Activated CD8-positive, alpha-beta T cell treated with anti-CD3 and anti-CD28 coated beads for 36 hours (primary cell): ENCODE data around the gene CELF2. TPM values are rescaled to one million over a fixed set of nuclear protein-coding genes. Genes with fewer than 3 reads are reported as not detected.
"Not testable (repeated sequence)": the region's sequence is repeated elsewhere in the genome, so short reads cannot be mapped to it uniquely, and the experiment has no call there.

ENCODE experiments used
- ATAC-seq: fragments of 200-7000 bp; cut with Tn5 transposase; one replicate; pipeline ENCODE4 v1.10.0; 2021; ENCODE audit warnings: mild to moderate bottlenecking, moderate library complexity
- CTCF ChIA-PET: fragments of 350-600 bp; sonication (Branson Sonifier 250); formaldehyde crosslinking; loops from one replicate; lab custom pipeline; 2021; ENCODE audit warnings: antibody characterized with exemption; lab: Charles Lee
- POLR2A ChIA-PET: fragments of 350-600 bp; sonication (Branson Sonifier 250); formaldehyde crosslinking; loops from one replicate; lab custom pipeline; 2021; ENCODE audit warnings: antibody characterized with exemption; lab: Charles Lee
- DNase-seq: peaks from one replicate; pipeline ENCODE4 v3.0.0-alpha.2; 2020
- H3K27ac Mint-ChIP-seq: one replicate; pipeline ENCODE4 v1.8.0; 2021; ENCODE audit warnings: mild to moderate bottlenecking, mixed read lengths
- H3K27me3 Mint-ChIP-seq: one replicate; pipeline ENCODE4 v1.8.0; 2021; ENCODE audit warnings: mixed read lengths
- H3K36me3 Mint-ChIP-seq: one replicate; pipeline ENCODE4 v1.8.0; 2021; ENCODE audit warnings: low read depth, mixed read lengths
- H3K4me1 Mint-ChIP-seq: one replicate; pipeline ENCODE4 v1.8.0; 2021; ENCODE audit warnings: low read depth, mixed read lengths
- H3K4me3 Mint-ChIP-seq: one replicate; pipeline ENCODE4 v1.8.0; 2021; ENCODE audit warnings: mild to moderate bottlenecking, moderate library complexity, mixed read lengths
- H3K9me3 Mint-ChIP-seq: one replicate; pipeline ENCODE4 v1.8.0; 2021; ENCODE audit warnings: mixed read lengths
- intact Hi-C: fragments of 100-400 bp; cut with micrococcal nuclease; formaldehyde crosslinking; loops from one replicate; pipeline ENCODE4 v1.10.0; 2022
- total RNA-seq, 2 experiments: library from RNA; stranded (reverse); gene quantifications; one replicate each; pipeline ENCODE4 v1.2.3, GENCODE V29; 2021
- TF ChIP-seq, protein P1 (sequence below): fragments of 200-600 bp; IDR thresholded peaks from one replicate; pipeline ENCODE4 v1.8.0; 2022; ENCODE audit warnings: antibody characterized with exemption, mild to moderate bottlenecking

CELF2 gene
- total RNA-seq, 2 experiments from 2014 or later: 132 to 133 TPM

- ChIA-PET CTCF (interaction anchor here (1.2 to 5.0 kb wide), 4 partner anchors 11 to 16 kb away, joined by 3 to 25 read pairs (median 4); no protein-coding TSS in a partner anchor), POLR2A (interaction anchor here (1.3 kb wide), 1 partner anchor 16 kb away, joined by 4 read pairs; no protein-coding TSS in a partner anchor)
- Mint-ChIP-seq H3K4me3 (no peak overlapping the region), H3K36me3 (peaks cover 4% of the 10 kb centered on the region), H3K9me3 (peaks cover 11% of the 10 kb centered on the region), H3K27me3 (no peaks in the 10 kb centered on the region), H3K27ac (no peak overlapping the region), H3K4me1 (peaks cover 12% of the 10 kb centered on the region)
- TF ChIP-seq, protein P1, sequence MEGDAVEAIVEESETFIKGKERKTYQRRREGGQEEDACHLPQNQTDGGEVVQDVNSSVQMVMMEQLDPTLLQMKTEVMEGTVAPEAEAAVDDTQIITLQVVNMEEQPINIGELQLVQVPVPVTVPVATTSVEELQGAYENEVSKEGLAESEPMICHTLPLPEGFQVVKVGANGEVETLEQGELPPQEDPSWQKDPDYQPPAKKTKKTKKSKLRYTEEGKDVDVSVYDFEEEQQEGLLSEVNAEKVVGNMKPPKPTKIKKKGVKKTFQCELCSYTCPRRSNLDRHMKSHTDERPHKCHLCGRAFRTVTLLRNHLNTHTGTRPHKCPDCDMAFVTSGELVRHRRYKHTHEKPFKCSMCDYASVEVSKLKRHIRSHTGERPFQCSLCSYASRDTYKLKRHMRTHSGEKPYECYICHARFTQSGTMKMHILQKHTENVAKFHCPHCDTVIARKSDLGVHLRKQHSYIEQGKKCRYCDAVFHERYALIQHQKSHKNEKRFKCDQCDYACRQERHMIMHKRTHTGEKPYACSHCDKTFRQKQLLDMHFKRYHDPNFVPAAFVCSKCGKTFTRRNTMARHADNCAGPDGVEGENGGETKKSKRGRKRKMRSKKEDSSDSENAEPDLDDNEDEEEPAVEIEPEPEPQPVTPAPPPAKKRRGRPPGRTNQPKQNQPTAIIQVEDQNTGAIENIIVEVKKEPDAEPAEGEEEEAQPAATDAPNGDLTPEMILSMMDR: no peak
- intact Hi-C loops: no loop called here
- ATAC-seq (no peak), DNase-seq (no peak)
Observed at GRCh38 chr10:11125004-11125403, 107.3 kb downstream of the CELF2 start.

DNA sequence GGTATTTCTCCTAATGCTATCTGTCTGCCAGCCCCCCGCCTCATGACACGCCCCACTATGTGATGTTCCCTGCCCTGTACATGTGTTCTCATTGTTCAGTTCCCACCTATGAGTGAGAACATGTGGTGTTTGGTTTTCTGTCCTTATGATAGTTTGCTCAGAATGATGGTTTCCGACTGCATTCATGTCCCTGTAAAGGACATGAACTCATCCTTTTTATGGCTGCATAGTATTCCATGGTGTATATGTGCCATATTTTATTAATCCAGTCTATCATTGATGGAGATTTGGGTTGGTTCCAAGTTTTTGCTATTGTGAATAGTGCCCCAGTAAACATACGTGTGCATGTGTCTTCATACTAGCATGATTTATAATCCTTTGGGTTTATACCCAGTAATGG lies 109.3 kb downstream of the CELF2 start:
- POLR2A ChIA-PET, ATAC-seq, H3K4me3 Mint-ChIP-seq, H3K36me3 Mint-ChIP-seq, H3K27me3 Mint-ChIP-seq, H3K27ac Mint-ChIP-seq, intact Hi-C loops, DNase-seq, H3K4me1 Mint-ChIP-seq, CTCF ChIA-PET: not testable (repeated sequence)
- H3K9me3 Mint-ChIP-seq: peaks cover 11% of the 10 kb centered on the region

DNA sequence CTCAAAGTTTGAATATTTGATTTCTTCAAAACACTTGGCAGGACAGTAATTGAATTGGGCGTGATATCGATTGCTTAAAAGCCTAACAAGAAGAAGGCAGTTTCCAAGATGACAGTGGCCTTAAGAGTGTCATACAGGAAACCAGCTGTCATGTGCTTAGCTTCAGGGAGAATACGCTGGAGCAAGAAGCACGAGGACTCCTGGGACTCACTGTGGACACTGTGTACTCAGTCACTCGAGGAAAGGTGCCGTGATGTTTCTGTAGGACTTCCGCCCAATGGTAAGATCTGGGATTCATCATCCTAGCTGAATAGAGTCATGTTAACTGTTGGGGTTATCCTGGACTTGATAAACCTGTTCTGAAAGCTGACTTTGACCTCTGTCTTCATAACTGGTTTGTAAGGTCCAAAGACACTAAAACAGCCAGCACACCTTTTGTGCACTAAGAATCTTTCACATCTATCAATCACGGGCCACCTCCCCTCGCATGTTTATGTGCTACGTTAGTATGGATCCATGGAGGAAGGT lies 113.5 kb downstream of the CELF2 start:
- DNase-seq: no peak
- no peaks in the 10 kb centered on the region for H3K9me3 Mint-ChIP-seq
- no peaks in the 10 kb centered on the region for H3K36me3 Mint-ChIP-seq
- H3K27ac Mint-ChIP-seq: no peak overlapping the region
- ChIA-PET POLR2A (no interaction called here), CTCF (interaction anchor here (1.2 to 1.5 kb wide), 2 partner anchors 10 to 28 kb away, joined by 3 read pairs; no protein-coding TSS in a partner anchor)
- H3K4me3 Mint-ChIP-seq: no peak overlapping the region
- H3K4me1 Mint-ChIP-seq: no peaks in the 10 kb centered on the region
- no peak for ATAC-seq
- TF ChIP-seq, protein P1: no peak
- intact Hi-C loops: no loop called here
- no peaks in the 10 kb centered on the region for H3K27me3 Mint-ChIP-seq

DNA sequence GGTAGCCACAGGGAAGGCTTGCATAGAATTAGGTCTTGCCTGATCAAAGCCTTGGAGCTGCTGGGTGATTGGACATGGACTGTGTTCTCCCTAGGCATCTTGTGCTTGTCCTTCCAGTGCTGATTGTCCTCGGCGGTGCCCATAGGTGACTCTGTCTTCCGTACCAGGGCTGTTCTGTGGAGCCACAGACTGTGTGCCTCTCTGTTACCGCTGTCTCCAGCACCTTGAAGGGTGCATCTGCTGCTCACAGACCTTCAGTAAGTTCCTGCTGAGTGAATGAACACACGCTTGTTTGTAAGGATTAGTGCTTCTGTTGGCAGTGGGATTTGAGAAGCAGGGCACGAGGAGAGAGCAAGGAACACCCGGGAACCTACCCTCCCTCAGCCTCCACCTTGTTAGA lies 116.7 kb downstream of the CELF2 start:
- DNase-seq: no peak
- TF ChIP-seq, protein P1: no peak
- no peak overlapping the region for H3K27ac Mint-ChIP-seq
- POLR2A ChIA-PET: no interaction called here
- intact Hi-C loops: no loop called here
- no peaks in the 10 kb centered on the region for H3K27me3 Mint-ChIP-seq
- H3K9me3 Mint-ChIP-seq: no peaks in the 10 kb centered on the region
- peaks cover 4% of the 10 kb centered on the region for H3K4me1 Mint-ChIP-seq
- CTCF ChIA-PET: interaction anchor here (1.0 to 1.6 kb wide), 4 partner anchors 16 to 29 kb away, joined by 3 read pairs; no protein-coding TSS in a partner anchor
- no peak overlapping the region for H3K4me3 Mint-ChIP-seq
- ATAC-seq: no peak
- H3K36me3 Mint-ChIP-seq: no peaks in the 10 kb centered on the region

DNA sequence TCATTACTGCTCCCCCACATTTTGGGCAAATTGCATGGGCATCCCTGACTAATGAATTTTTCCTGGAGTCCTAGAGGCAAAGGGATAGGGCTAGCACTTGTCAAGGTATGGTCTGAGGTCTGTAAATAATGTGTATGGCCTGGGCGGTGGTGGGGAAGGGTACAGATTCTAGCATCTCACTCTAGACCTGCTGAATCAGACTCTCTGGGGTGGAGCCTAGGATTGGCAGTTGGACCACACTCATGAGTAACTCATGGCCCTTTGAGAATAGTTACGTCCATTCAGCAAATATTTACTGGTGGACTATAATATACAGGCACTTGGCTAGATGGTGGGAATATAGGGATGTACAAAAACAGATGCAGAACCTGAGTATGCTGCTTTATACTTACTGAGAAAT lies 118.0 kb downstream of the CELF2 start:
- no peaks in the 10 kb centered on the region for H3K9me3 Mint-ChIP-seq
- ATAC-seq (no peak), DNase-seq (no peak)
- ChIA-PET CTCF (interaction anchor here (1.2 to 1.3 kb wide), 2 partner anchors 22 to 204 kb away, joined by 3 read pairs; no protein-coding TSS in a partner anchor), POLR2A (no interaction called here)
- no peak overlapping the region for H3K4me3 Mint-ChIP-seq
- no peaks in the 10 kb centered on the region for H3K27me3 Mint-ChIP-seq
- H3K36me3 Mint-ChIP-seq: no peaks in the 10 kb centered on the region
- intact Hi-C loops: no loop called here
- H3K27ac Mint-ChIP-seq: no peak overlapping the region
- H3K4me1 Mint-ChIP-seq: peaks cover 14% of the 10 kb centered on the region
- TF ChIP-seq, protein P1: no peak
